WTC11 (cell line): ENCODE data around the gene FBRS. TPM values are rescaled to one million over a fixed set of nuclear protein-coding genes. Genes with fewer than 3 reads are reported as not detected.
A peak's percentile ranks its signal among the peaks of the same experiment; 100 is the strongest.

Source experiments
- ATAC-seq: fragments of 200-7000 bp; cut with Tn5 transposase; 2 replicates; pipeline ENCODE4 v1.10.0; 2021; ENCODE audit warnings: mild to moderate bottlenecking, moderate library complexity
- CTCF ChIA-PET: fragments of 300-600 bp; sonication (Branson Sonifier 250); formaldehyde crosslinking; loops from one replicate; lab custom pipeline; 2021; ENCODE audit warnings: antibody characterized with exemption; lab: Charles Lee
- POLR2A ChIA-PET: fragments of 350-600 bp; sonication (Branson Sonifier 250); formaldehyde crosslinking; loops from one replicate; lab custom pipeline; 2021; ENCODE audit warnings: antibody characterized with exemption; lab: Charles Lee
- DNase-seq: peaks from one replicate; pipeline ENCODE4 v3.0.0; 2021; ENCODE audit warnings: low spot score
- H3K27ac Mint-ChIP-seq: 2 replicates; pipeline ENCODE4 v1.8.0; 2021; ENCODE audit warnings: mixed read lengths
- H3K27me3 Mint-ChIP-seq: 2 replicates; pipeline ENCODE4 v1.8.0; 2021; ENCODE audit warnings: low read depth, mild to moderate bottlenecking, moderate library complexity, mixed read lengths
- H3K36me3 Mint-ChIP-seq: 2 replicates; pipeline ENCODE4 v1.8.0; 2021; ENCODE audit warnings: mixed read lengths
- H3K4me1 Mint-ChIP-seq: 2 replicates; pipeline ENCODE4 v1.8.0; 2022; ENCODE audit warnings: mixed read lengths
- H3K4me3 Mint-ChIP-seq: 2 replicates; pipeline ENCODE4 v1.8.0; 2021; ENCODE audit warnings: mild to moderate bottlenecking, moderate library complexity, mixed read lengths
- H3K9me3 Mint-ChIP-seq: 2 replicates; pipeline ENCODE4 v1.8.0; 2021; ENCODE audit warnings: mixed read lengths
- FOXP1 ChIP-seq: sonication (generic); formaldehyde crosslinking; IDR thresholded peaks from 2 replicates; pipeline ENCODE4 v1.8.0; 2022; ENCODE audit warnings: missing genetic modification reagents, mild to moderate bottlenecking, moderate library complexity, borderline replicate concordance
- GRHL2 ChIP-seq: fragments of 250-450 bp; sonication (Bioruptor Pico); IDR thresholded peaks from 2 replicates; pipeline ENCODE4 v1.8.0; 2022; ENCODE audit warnings: mild to moderate bottlenecking, moderate library complexity; ENCODE audit not compliant: insufficient replicate concordance, severe bottlenecking
- JUN ChIP-seq: sonication (generic); formaldehyde crosslinking; IDR thresholded peaks from 2 replicates; pipeline ENCODE4 v1.8.0; 2023; ENCODE audit warnings: mild to moderate bottlenecking, missing genetic modification reagents
- NR3C1 ChIP-seq: sonication (generic); formaldehyde crosslinking; conservative IDR thresholded peaks from 2 replicates; pipeline ENCODE4 v1.8.1; 2023; ENCODE audit warnings: low read depth, mild to moderate bottlenecking, missing genetic modification reagents
- PRRX2 ChIP-seq: fragments of 250-450 bp; sonication (Bioruptor Pico); IDR thresholded peaks from 2 replicates; pipeline ENCODE4 v1.8.0; 2021; ENCODE audit warnings: mild to moderate bottlenecking
- SMAD3 ChIP-seq: sonication (generic); formaldehyde crosslinking; IDR thresholded peaks from 2 replicates; pipeline ENCODE4 v1.8.0; 2022; ENCODE audit warnings: missing genetic modification reagents, mild to moderate bottlenecking, borderline replicate concordance
- SOX15 ChIP-seq: fragments of 250-450 bp; sonication (Bioruptor Pico); IDR thresholded peaks from 2 replicates; pipeline ENCODE4 v1.9.0; 2021; ENCODE audit warnings: mild to moderate bottlenecking
- ZNF219 ChIP-seq: sonication (generic); formaldehyde crosslinking; IDR thresholded peaks from 2 replicates; pipeline ENCODE4 v1.8.0; 2023; ENCODE audit warnings: missing genetic modification reagents, mild to moderate bottlenecking, borderline replicate concordance
- ZNF232 ChIP-seq: sonication (generic); formaldehyde crosslinking; IDR thresholded peaks from 2 replicates; pipeline ENCODE4 v1.8.0; 2022; ENCODE audit warnings: mild to moderate bottlenecking, missing genetic modification reagents
- ZNF396 ChIP-seq: fragments of 250-450 bp; sonication (Bioruptor Pico); IDR thresholded peaks from 2 replicates; pipeline ENCODE4 v1.8.0; 2021; ENCODE audit warnings: mild to moderate bottlenecking, moderate library complexity, borderline replicate concordance
- ZNF423 ChIP-seq: fragments of 250-450 bp; sonication (Bioruptor Pico); IDR thresholded peaks from 2 replicates; pipeline ENCODE4 v2.1.2; 2022; ENCODE audit warnings: mild to moderate bottlenecking, moderate library complexity
- total RNA-seq: library from RNA; stranded (reverse); gene quantifications from 3 replicates; pipeline ENCODE4 v1.2.3, GENCODE V29; 2021
- TF ChIP-seq, protein P1 (sequence below): sonication (generic); formaldehyde crosslinking; IDR thresholded peaks from 2 replicates; pipeline ENCODE4 v1.8.0; 2023; ENCODE audit warnings: missing genetic modification reagents, mild to moderate bottlenecking, borderline replicate concordance
- TF ChIP-seq, protein P2 (sequence below): sonication (generic); formaldehyde crosslinking; IDR thresholded peaks from 2 replicates; pipeline ENCODE4 v1.8.0; 2022; ENCODE audit warnings: mild to moderate bottlenecking, missing genetic modification reagents
- TF ChIP-seq, protein P3 (sequence below): fragments of 250-450 bp; sonication (Bioruptor Pico); IDR thresholded peaks from 2 replicates; pipeline ENCODE4 v1.8.0; 2021; ENCODE audit warnings: mild to moderate bottlenecking
- TF ChIP-seq, protein P4 (sequence below): fragments of 250-450 bp; sonication (Bioruptor Pico); IDR thresholded peaks from 2 replicates; pipeline ENCODE4 v1.9.0; 2021; ENCODE audit warnings: mild to moderate bottlenecking
- TF ChIP-seq, protein P5 (sequence below): sonication (generic); formaldehyde crosslinking; conservative IDR thresholded peaks from 2 replicates; pipeline ENCODE4 v1.8.1; 2023; ENCODE audit warnings: mild to moderate bottlenecking, low read depth, missing genetic modification reagents, moderate library complexity

The FBRS gene
- total RNA-seq, 1 experiment from 2014 or later, result 23.2 TPM

DNA sequence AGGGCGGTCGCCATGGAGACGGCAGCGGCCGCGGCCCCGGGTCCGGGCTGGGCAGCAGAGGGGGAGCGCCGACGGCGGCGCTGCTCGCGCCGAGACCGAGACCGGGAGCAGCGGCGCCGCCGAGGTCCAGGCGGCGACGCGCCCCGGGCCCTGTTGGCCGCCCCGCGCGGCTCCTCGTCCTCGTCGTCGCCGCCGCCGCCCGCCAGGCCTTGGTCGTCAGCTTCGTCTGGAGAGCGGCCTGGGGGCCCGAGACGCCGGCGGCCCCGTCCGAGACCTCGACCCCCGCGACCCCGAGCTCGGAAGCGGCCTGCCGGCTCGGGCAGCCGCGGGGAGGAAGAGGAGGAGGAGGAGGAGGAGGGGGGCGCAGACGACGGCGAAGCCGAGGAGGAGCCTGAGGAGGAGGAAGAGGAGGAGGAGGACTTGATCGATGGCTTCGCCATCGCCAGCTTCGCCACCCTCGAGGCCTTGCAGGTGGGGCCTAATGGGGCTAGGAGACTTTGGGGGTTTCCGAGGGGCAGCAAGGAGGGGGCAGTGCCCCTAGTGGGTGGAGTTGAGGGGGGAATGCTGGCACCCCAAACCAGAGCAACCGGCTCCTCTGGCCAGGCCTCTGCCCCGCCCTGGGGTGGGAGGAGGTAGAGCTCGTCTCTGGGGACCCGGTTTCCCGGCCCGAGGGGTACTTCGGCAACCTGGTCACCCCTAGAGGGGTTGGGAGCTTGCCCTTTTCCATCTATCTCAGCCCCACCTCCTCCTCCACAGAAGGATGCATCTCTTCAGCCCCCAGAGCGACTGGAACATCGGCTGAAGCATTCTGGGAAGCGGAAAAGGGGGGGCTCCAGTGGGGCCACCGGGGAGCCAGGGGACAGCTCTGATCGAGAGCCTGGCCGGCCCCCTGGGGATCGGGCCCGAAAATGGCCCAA lies 1.5 kb downstream of the FBRS start (continued):
- TF ChIP-seq, protein P1, sequence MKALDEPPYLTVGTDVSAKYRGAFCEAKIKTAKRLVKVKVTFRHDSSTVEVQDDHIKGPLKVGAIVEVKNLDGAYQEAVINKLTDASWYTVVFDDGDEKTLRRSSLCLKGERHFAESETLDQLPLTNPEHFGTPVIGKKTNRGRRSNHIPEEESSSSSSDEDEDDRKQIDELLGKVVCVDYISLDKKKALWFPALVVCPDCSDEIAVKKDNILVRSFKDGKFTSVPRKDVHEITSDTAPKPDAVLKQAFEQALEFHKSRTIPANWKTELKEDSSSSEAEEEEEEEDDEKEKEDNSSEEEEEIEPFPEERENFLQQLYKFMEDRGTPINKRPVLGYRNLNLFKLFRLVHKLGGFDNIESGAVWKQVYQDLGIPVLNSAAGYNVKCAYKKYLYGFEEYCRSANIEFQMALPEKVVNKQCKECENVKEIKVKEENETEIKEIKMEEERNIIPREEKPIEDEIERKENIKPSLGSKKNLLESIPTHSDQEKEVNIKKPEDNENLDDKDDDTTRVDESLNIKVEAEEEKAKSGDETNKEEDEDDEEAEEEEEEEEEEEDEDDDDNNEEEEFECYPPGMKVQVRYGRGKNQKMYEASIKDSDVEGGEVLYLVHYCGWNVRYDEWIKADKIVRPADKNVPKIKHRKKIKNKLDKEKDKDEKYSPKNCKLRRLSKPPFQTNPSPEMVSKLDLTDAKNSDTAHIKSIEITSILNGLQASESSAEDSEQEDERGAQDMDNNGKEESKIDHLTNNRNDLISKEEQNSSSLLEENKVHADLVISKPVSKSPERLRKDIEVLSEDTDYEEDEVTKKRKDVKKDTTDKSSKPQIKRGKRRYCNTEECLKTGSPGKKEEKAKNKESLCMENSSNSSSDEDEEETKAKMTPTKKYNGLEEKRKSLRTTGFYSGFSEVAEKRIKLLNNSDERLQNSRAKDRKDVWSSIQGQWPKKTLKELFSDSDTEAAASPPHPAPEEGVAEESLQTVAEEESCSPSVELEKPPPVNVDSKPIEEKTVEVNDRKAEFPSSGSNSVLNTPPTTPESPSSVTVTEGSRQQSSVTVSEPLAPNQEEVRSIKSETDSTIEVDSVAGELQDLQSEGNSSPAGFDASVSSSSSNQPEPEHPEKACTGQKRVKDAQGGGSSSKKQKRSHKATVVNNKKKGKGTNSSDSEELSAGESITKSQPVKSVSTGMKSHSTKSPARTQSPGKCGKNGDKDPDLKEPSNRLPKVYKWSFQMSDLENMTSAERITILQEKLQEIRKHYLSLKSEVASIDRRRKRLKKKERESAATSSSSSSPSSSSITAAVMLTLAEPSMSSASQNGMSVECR (CRISPR knock-in tag), result 0 out of 2 replicates have a peak, but pooled peaks have one; percentile 51
- TF ChIP-seq NR3C1 (no peak), SOX15 (CRISPR knock-in tag) (no peak), JUN (no peak)

DNA sequence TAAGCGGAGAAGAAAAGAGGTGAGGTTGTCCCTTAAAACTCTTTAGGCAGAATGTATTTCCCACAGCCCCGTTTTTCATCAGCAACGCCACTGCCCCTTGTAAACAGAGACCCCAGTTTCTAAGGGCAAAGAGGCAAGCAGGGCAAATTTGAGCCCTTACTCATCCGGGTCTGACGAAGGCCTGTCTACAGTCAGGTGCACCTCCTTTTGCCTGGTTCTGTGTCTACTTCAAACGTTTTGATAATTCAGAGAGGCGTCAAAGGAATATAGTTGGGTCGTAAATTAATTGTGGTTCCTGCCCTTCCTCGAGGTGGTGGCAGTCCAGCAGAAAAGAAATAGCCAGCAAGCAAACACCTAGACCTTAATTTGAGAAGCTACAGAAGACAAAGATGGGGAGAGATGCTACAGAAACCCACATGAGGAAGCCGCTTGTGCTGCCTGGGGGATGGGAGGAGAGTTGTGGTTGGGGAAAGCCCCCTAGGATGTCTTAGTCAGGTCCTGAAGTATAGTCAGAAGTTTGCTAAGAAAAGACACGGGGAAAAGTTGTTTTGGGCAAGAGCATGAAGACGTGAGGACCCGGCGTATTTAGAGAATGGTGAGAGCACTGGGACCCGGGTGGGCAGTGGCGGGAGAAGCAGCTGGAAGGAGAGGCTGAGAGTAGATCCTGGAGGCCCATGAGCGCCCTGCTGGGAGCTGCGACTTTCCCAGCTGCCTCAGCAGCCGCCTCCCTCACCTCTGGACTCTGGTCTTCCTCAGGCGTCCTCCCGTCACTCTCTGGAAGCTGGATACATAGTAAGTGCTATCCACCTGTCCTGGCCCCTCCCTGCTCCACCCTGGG lies 2.4 kb downstream of the FBRS start:
- peaks cover 23% of the 10 kb centered on the region for H3K36me3 Mint-ChIP-seq
- peaks cover 53% of the 10 kb centered on the region for H3K27me3 Mint-ChIP-seq
- H3K9me3 Mint-ChIP-seq, result no peaks in the 10 kb centered on the region
- no peak for ATAC-seq
- peak overlapping the region; percentile 59 for H3K4me3 Mint-ChIP-seq
- no peak for DNase-seq
- TF ChIP-seq, protein P2, sequence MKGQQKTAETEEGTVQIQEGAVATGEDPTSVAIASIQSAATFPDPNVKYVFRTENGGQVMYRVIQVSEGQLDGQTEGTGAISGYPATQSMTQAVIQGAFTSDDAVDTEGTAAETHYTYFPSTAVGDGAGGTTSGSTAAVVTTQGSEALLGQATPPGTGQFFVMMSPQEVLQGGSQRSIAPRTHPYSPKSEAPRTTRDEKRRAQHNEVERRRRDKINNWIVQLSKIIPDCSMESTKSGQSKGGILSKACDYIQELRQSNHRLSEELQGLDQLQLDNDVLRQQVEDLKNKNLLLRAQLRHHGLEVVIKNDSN (CRISPR knock-in tag), result no peak
- no peak for TF ChIP-seq PRRX2
- TF ChIP-seq, protein P3, sequence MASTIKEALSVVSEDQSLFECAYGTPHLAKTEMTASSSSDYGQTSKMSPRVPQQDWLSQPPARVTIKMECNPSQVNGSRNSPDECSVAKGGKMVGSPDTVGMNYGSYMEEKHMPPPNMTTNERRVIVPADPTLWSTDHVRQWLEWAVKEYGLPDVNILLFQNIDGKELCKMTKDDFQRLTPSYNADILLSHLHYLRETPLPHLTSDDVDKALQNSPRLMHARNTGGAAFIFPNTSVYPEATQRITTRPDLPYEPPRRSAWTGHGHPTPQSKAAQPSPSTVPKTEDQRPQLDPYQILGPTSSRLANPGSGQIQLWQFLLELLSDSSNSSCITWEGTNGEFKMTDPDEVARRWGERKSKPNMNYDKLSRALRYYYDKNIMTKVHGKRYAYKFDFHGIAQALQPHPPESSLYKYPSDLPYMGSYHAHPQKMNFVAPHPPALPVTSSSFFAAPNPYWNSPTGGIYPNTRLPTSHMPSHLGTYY (CRISPR knock-in tag), result no peak
- TF ChIP-seq, all 79 proteins: peak for 0
- H3K4me1 Mint-ChIP-seq, result peaks cover 9% of the 10 kb centered on the region
- CTCF ChIA-PET, result interaction anchor here (2.3 kb wide), 1 partner anchor 33 kb away, joined by 36 read pairs; no protein-coding TSS in a partner anchor
- H3K27ac Mint-ChIP-seq, result no peak overlapping the region
- POLR2A ChIA-PET, result interaction anchor here (0.8 kb wide), 1 partner anchor 17 kb away, joined by 3 read pairs; no protein-coding TSS in a partner anchor

DNA sequence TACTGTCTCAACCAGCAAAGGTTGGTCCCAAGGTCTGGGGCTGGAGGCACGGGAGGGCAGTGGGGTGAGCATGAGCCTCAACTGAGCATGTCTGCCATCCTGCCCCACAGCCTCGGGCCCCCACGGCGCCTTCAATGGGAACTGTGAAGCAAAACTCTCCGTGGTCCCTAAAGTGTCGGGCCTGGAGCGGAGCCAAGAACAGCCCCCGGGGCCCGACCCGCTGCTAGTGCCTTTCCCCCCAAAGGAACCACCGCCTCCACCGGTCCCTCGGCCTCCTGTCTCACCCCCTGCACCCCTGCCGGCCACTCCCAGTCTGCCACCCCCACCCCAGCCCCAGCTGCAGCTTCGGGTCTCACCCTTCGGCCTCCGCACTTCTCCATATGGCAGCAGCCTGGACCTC lies 4.2 kb downstream of the FBRS start:
- ATAC-seq (no peak), DNase-seq (no peak)
- Mint-ChIP-seq H3K36me3 (peaks cover 25% of the 10 kb centered on the region), H3K4me1 (peaks cover 5% of the 10 kb centered on the region), H3K27ac (no peak overlapping the region), H3K9me3 (no peaks in the 10 kb centered on the region), H3K27me3 (peaks cover 71% of the 10 kb centered on the region), H3K4me3 (no peak overlapping the region)
- ChIA-PET CTCF (no interaction called here), POLR2A (no interaction called here)
- TF ChIP-seq ZNF423 (CRISPR knock-in tag) (no peak), ZNF396 (no peak), ZNF219 (no peak), FOXP1 (CRISPR knock-in tag) (no peak), GRHL2 (no peak), ZNF232 (CRISPR knock-in tag) (no peak), SMAD3 (CRISPR knock-in tag) (no peak)
- TF ChIP-seq, protein P4, sequence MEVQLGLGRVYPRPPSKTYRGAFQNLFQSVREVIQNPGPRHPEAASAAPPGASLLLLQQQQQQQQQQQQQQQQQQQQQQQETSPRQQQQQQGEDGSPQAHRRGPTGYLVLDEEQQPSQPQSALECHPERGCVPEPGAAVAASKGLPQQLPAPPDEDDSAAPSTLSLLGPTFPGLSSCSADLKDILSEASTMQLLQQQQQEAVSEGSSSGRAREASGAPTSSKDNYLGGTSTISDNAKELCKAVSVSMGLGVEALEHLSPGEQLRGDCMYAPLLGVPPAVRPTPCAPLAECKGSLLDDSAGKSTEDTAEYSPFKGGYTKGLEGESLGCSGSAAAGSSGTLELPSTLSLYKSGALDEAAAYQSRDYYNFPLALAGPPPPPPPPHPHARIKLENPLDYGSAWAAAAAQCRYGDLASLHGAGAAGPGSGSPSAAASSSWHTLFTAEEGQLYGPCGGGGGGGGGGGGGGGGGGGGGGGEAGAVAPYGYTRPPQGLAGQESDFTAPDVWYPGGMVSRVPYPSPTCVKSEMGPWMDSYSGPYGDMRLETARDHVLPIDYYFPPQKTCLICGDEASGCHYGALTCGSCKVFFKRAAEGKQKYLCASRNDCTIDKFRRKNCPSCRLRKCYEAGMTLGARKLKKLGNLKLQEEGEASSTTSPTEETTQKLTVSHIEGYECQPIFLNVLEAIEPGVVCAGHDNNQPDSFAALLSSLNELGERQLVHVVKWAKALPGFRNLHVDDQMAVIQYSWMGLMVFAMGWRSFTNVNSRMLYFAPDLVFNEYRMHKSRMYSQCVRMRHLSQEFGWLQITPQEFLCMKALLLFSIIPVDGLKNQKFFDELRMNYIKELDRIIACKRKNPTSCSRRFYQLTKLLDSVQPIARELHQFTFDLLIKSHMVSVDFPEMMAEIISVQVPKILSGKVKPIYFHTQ, result no peak
- TF ChIP-seq, protein P5, sequence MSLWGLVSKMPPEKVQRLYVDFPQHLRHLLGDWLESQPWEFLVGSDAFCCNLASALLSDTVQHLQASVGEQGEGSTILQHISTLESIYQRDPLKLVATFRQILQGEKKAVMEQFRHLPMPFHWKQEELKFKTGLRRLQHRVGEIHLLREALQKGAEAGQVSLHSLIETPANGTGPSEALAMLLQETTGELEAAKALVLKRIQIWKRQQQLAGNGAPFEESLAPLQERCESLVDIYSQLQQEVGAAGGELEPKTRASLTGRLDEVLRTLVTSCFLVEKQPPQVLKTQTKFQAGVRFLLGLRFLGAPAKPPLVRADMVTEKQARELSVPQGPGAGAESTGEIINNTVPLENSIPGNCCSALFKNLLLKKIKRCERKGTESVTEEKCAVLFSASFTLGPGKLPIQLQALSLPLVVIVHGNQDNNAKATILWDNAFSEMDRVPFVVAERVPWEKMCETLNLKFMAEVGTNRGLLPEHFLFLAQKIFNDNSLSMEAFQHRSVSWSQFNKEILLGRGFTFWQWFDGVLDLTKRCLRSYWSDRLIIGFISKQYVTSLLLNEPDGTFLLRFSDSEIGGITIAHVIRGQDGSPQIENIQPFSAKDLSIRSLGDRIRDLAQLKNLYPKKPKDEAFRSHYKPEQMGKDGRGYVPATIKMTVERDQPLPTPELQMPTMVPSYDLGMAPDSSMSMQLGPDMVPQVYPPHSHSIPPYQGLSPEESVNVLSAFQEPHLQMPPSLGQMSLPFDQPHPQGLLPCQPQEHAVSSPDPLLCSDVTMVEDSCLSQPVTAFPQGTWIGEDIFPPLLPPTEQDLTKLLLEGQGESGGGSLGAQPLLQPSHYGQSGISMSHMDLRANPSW, result no peak
- TF ChIP-seq, protein P3 (CRISPR knock-in tag), result no peak
